Liver (tissue), 9 donors: ENCODE measurements around the gene NIT1. TPM values are rescaled to one million over a fixed set of nuclear protein-coding genes. Genes with fewer than 3 reads are reported as not detected.
A peak's percentile ranks its signal among the peaks of the same experiment; 100 is the strongest.

Experiments
- DNase-seq: peaks from one replicate; pipeline ENCODE4 v3.0.0-alpha.2; 2017; ENCODE audit warnings: low spot score
- H3K27ac ChIP-seq, 2 donors: one replicate each; pipeline ENCODE4 v1.7.0; 2013; ENCODE audit warnings: inconsistent platforms in 2 of 2, low read length in 2 of 2, control low read depth in 1 of 2, low read depth in 1 of 2, mild to moderate bottlenecking in 1 of 2
- H3K27me3 ChIP-seq, 4 donors: one replicate each; pipeline versions ENCODE4 v1.6.1 to v1.7.0; 2013; ENCODE audit warnings: low read length in 3 of 4, inconsistent platforms in 1 of 4, mild to moderate bottlenecking in 1 of 4, moderate library complexity in 1 of 4; ENCODE audit not compliant: control insufficient read depth in 4 of 4, insufficient read depth in 4 of 4
- H3K36me3 ChIP-seq, 4 donors: one replicate each; pipeline versions ENCODE4 v1.6.1 to v1.7.0; 2013; ENCODE audit warnings: low read length in 3 of 4, mild to moderate bottlenecking in 3 of 4, low read depth in 1 of 4, moderate library complexity in 1 of 4; ENCODE audit not compliant: control insufficient read depth in 4 of 4, insufficient read depth in 3 of 4
- H3K4me1 ChIP-seq, 4 donors: one replicate each; pipeline versions ENCODE4 v1.6.1 to v1.7.0; 2013; ENCODE audit warnings: low read length in 3 of 4, mild to moderate bottlenecking in 3 of 4, moderate library complexity in 1 of 4; ENCODE audit not compliant: control insufficient read depth in 4 of 4, insufficient read depth in 4 of 4
- H3K4me3 ChIP-seq, 3 donors: one replicate each; pipeline versions ENCODE4 v1.6.1 to v1.7.0; 2013; ENCODE audit warnings: low read length in 3 of 3, control low read depth in 1 of 3, low read depth in 1 of 3, mild to moderate bottlenecking in 1 of 3
- H3K9ac ChIP-seq, 2 donors: one replicate each; pipeline ENCODE4 v1.7.0; 2013; ENCODE audit warnings: low read length in 2 of 2, mild to moderate bottlenecking in 2 of 2, moderate library complexity in 2 of 2, control low read depth in 1 of 2, low read depth in 1 of 2
- H3K9me3 ChIP-seq, 4 donors: one replicate each; pipeline versions ENCODE4 v1.6.1 to v1.7.0; 2013; ENCODE audit warnings: low read length in 3 of 4; ENCODE audit not compliant: control insufficient read depth in 4 of 4
- EGR1 ChIP-seq, 2 donors: IDR thresholded peaks; 2 replicates each; pipeline ENCODE4 v1.6.1; 2016 to 2018; ENCODE audit warnings: antibody characterized with exemption in 2 of 2, low read depth in 2 of 2
- FOXA1 ChIP-seq: IDR thresholded peaks from 2 replicates; pipeline ENCODE4 v1.6.1; 2016; ENCODE audit warnings: antibody characterized with exemption
- FOXA2 ChIP-seq: IDR thresholded peaks from 2 replicates; pipeline ENCODE4 v1.6.1; 2016; ENCODE audit warnings: antibody characterized with exemption
- GABPA ChIP-seq, 2 donors: IDR thresholded peaks in 1 of 2; conservative IDR thresholded peaks in 1 of 2; 2 replicates each; pipeline ENCODE4 v1.6.1; 2016; ENCODE audit warnings: antibody characterized with exemption in 2 of 2, mild to moderate bottlenecking in 1 of 2, moderate library complexity in 1 of 2
- HNF4A ChIP-seq, 2 donors: conservative IDR thresholded peaks; 2 replicates each; pipeline ENCODE4 v1.6.1; 2016; ENCODE audit warnings: antibody characterized with exemption in 2 of 2, mild to moderate bottlenecking in 2 of 2
- HNF4G ChIP-seq: IDR thresholded peaks from 2 replicates; pipeline ENCODE4 v1.6.1; 2016; ENCODE audit warnings: antibody characterized with exemption
- JUND ChIP-seq, 2 donors: IDR thresholded peaks; 2 replicates each; pipeline ENCODE4 v1.6.1; 2016; ENCODE audit warnings: antibody characterized with exemption in 2 of 2
- NR2F2 ChIP-seq: IDR thresholded peaks from 2 replicates; pipeline ENCODE4 v1.6.1; 2016; ENCODE audit warnings: antibody characterized with exemption
- RAD21 ChIP-seq, 2 donors: IDR thresholded peaks; 2 replicates each; pipeline ENCODE4 v1.6.1; 2016; ENCODE audit warnings: antibody characterized with exemption in 2 of 2, mild to moderate bottlenecking in 2 of 2
- RXRA ChIP-seq, 2 donors: IDR thresholded peaks; 2 replicates each; pipeline ENCODE4 v1.6.1; 2017 to 2018; ENCODE audit warnings: antibody characterized with exemption in 2 of 2, mild to moderate bottlenecking in 1 of 2
- SP1 ChIP-seq: IDR thresholded peaks from 2 replicates; pipeline ENCODE4 v1.6.1; 2018; ENCODE audit warnings: antibody characterized with exemption, mild to moderate bottlenecking
- YY1 ChIP-seq: IDR thresholded peaks from 2 replicates; pipeline ENCODE4 v1.6.1; 2016; ENCODE audit warnings: antibody characterized with exemption, mild to moderate bottlenecking
- WGBS: extraction: QIAGEN DNeasy Blood & Tissue Kit; methylation state at CpG from one replicate; pipeline ENCODE4 v1.1.7; 2013; 5-methylcytosine and 5-hydroxymethylcytosine counted together
- polyA plus RNA-seq, 2 donors: library from polyadenylated mRNA; stranded (reverse) in 1 of 2; unstranded in 1 of 2; fragments of 200-250 nt in 1 of 2; fragments of >200 nt in 1 of 2; fragmentation: Nextera tagmentation in 1 of 2; extraction: Ambion mirVana in 1 of 2; gene quantifications; one replicate each; pipeline versions ENCODE4 v1.2.1 to v1.2.3, GENCODE V29; 2013 to 2015
- total RNA-seq, 2 donors: library from RNA; depleted of rRNA; stranded (reverse); fragments of >200 nt; gene quantifications; one replicate each; pipeline ENCODE4 v1.2.3, GENCODE V29; 2014
- TF ChIP-seq, protein P1 (sequence below): IDR thresholded peaks from 2 replicates; pipeline ENCODE4 v1.6.1; 2016; ENCODE audit warnings: antibody characterized with exemption
- TF ChIP-seq, protein P2 (sequence below): IDR thresholded peaks from 2 replicates; pipeline ENCODE4 v1.6.1; 2016; ENCODE audit warnings: antibody characterized with exemption
- TF ChIP-seq, protein P3 (sequence below): fragments of 150-350 bp; IDR thresholded peaks from 2 replicates; pipeline ENCODE4 v1.5.1; 2017; ENCODE audit warnings: improper control_type of control experiment, low read depth, low read length; ENCODE audit not compliant: missing input control
- TF ChIP-seq, protein P4 (sequence below): IDR thresholded peaks from 2 replicates; pipeline ENCODE4 v1.6.1; 2016; ENCODE audit warnings: antibody characterized with exemption
- donor health status: healthy.
- donor health status: healthy.
- donor health status: healthy.
- donor health status: healthy.
- donor health status: healthy.

The NIT1 gene
- total and polyA plus RNA-seq, 4 donors: 17.8 to 45.8 (median 39.3) TPM

DNA sequence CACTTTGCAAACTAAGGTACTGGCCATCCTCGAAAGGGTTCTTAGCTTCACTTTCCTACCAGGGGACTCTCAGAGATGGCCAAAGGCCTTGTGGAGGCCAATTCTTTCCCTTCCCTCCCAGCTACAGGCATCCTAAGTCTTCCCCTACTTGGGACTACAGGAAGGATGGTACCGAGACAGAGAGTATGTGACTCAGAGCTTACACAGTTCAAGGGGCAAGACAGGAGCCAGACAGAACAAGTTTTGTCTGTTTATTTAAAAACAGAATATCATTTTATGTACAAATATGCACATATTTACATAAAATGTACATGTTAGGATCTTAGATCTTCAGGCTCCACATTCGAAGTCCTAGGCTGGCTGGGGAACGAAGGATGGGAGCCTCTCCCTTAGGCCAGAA lies 47.1 kb upstream of the NIT1 start (continued):
- TF ChIP-seq, protein P1, sequence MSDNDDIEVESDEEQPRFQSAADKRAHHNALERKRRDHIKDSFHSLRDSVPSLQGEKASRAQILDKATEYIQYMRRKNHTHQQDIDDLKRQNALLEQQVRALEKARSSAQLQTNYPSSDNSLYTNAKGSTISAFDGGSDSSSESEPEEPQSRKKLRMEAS: no peak
- TF ChIP-seq, protein P2, sequence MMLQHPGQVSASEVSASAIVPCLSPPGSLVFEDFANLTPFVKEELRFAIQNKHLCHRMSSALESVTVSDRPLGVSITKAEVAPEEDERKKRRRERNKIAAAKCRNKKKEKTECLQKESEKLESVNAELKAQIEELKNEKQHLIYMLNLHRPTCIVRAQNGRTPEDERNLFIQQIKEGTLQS: no peak

DNA sequence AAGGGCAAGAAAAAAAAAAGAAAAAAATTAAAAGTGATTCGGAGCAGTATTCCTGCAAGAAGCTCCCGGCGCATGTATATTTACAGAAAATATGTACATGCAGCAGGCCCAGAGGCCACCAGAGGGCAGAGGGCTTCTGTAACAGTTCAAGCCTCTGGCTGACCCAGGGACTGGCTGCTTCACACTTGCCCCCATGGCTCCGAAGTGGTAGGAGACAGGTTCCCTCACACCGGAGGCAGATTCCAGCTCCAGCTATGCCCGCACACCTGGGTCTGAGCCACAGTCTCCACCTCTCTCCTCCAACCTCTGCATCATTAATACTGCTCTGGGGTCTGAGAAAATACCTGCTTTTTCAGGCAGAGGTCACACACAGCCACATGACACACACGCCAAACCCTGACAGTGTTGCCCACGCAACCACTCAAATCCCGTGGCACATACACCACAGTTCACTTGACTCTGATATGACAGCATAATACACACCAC lies 46.0 kb upstream of the NIT1 start:
- no peak overlapping the region for H3K4me3 ChIP-seq
- peak; percentile 55 for DNase-seq
- TF ChIP-seq GABPA (IDR thresholded peaks at IDR 0.05 in 1 of 2, conservative IDR thresholded peaks at IDR 0.05 in 1 of 2): no peak
- TF ChIP-seq, protein P2: no peak
- no peak for TF ChIP-seq HNF4A (conservative IDR thresholded peaks at IDR 0.05)
- TF ChIP-seq RXRA (IDR thresholded peaks at IDR 0.05): no peak
- TF ChIP-seq SP1: no peak
- TF ChIP-seq, protein P3, sequence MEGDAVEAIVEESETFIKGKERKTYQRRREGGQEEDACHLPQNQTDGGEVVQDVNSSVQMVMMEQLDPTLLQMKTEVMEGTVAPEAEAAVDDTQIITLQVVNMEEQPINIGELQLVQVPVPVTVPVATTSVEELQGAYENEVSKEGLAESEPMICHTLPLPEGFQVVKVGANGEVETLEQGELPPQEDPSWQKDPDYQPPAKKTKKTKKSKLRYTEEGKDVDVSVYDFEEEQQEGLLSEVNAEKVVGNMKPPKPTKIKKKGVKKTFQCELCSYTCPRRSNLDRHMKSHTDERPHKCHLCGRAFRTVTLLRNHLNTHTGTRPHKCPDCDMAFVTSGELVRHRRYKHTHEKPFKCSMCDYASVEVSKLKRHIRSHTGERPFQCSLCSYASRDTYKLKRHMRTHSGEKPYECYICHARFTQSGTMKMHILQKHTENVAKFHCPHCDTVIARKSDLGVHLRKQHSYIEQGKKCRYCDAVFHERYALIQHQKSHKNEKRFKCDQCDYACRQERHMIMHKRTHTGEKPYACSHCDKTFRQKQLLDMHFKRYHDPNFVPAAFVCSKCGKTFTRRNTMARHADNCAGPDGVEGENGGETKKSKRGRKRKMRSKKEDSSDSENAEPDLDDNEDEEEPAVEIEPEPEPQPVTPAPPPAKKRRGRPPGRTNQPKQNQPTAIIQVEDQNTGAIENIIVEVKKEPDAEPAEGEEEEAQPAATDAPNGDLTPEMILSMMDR: peak; percentile 60
- TF ChIP-seq YY1: no peak
- TF ChIP-seq FOXA2: no peak
- TF ChIP-seq, protein P4, sequence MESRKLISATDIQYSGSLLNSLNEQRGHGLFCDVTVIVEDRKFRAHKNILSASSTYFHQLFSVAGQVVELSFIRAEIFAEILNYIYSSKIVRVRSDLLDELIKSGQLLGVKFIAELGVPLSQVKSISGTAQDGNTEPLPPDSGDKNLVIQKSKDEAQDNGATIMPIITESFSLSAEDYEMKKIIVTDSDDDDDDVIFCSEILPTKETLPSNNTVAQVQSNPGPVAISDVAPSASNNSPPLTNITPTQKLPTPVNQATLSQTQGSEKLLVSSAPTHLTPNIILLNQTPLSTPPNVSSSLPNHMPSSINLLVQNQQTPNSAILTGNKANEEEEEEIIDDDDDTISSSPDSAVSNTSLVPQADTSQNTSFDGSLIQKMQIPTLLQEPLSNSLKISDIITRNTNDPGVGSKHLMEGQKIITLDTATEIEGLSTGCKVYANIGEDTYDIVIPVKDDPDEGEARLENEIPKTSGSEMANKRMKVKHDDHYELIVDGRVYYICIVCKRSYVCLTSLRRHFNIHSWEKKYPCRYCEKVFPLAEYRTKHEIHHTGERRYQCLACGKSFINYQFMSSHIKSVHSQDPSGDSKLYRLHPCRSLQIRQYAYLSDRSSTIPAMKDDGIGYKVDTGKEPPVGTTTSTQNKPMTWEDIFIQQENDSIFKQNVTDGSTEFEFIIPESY: no peak
- TF ChIP-seq RAD21 (IDR thresholded peaks at IDR 0.05): peak; percentile 65 to 80
- no peak for TF ChIP-seq FOXA1
- no peak for TF ChIP-seq HNF4G
- TF ChIP-seq JUND (IDR thresholded peaks at IDR 0.05): no peak
- TF ChIP-seq NR2F2: no peak

DNA sequence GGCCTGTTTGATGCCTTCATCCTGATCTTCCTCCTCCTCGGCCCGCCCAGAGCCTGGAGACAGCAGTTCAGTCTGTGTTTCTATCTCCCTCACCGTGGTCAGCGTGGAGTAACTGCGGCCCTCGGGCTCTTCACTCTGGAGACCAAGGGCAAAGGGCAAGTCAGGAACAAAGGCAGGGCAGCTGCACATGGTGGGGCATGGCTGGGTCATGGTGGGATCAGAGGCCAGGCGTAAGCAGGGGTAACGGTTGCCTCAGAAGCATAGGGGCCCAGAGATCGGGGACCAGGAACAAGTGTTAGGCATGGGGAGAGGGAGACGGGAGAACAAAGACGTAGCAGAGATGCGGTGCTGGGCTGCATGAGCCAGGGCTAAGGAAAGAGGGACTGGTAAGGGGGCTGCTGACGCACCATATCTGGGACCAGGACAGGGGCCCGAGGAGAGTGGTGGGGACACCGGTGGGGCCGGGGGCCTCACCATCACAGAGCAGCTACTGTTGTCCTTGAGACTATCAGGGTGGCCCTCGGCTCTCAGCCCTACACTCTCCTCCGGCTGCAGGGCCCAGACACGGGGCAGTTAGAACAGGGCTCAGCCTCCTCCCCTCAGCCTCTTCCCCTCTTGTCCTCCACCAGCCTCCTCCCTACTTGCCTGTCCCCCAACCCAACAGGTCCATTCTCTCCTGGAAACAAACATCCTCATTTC lies 45.0 kb upstream of the NIT1 start:
- no peak for DNase-seq
- Histone ChIP-seq H3K4me1 (no peaks in the 10 kb centered on the region), H3K27ac (no peak overlapping the region), H3K36me3 (no peaks in the 10 kb centered on the region), H3K27me3 (no peaks in the 10 kb centered on the region), H3K4me3 (no peak overlapping the region), H3K9me3 (no peaks in the 10 kb centered on the region), H3K9ac (no peak overlapping the region)
- TF ChIP-seq EGR1 (IDR thresholded peaks at IDR 0.05; ENCODE audit: low read depth in 2 of 2) (no peak), RAD21 (IDR thresholded peaks at IDR 0.05) (no peak), HNF4A (conservative IDR thresholded peaks at IDR 0.05) (no peak), JUND (IDR thresholded peaks at IDR 0.05) (no peak)
- TF ChIP-seq, protein P4: no peak
- WGBS: 96% methylated on average over 19 of the region's 19 CpGs

More for the DNA sequence above, 46.0 kb upstream of the NIT1 start:
- Histone ChIP-seq H3K9ac (no peak overlapping the region), H3K4me1 (no peaks in the 10 kb centered on the region), H3K36me3 (no peaks in the 10 kb centered on the region), H3K27me3 (no peaks in the 10 kb centered on the region), H3K9me3 (no peaks in the 10 kb centered on the region), H3K27ac (no peak overlapping the region)
- WGBS: 65% methylated on average over 9 of the region's 9 CpGs
